NCI-H524 (cell line): Measurements from ENCODE around the gene TESK2.

ENCODE experiments used
- DNase-seq, 2 experiments: peaks; one replicate each; lab custom pipeline; 2025; lab: John Stamatoyannopoulos, UW

Gene TESK2

DNA sequence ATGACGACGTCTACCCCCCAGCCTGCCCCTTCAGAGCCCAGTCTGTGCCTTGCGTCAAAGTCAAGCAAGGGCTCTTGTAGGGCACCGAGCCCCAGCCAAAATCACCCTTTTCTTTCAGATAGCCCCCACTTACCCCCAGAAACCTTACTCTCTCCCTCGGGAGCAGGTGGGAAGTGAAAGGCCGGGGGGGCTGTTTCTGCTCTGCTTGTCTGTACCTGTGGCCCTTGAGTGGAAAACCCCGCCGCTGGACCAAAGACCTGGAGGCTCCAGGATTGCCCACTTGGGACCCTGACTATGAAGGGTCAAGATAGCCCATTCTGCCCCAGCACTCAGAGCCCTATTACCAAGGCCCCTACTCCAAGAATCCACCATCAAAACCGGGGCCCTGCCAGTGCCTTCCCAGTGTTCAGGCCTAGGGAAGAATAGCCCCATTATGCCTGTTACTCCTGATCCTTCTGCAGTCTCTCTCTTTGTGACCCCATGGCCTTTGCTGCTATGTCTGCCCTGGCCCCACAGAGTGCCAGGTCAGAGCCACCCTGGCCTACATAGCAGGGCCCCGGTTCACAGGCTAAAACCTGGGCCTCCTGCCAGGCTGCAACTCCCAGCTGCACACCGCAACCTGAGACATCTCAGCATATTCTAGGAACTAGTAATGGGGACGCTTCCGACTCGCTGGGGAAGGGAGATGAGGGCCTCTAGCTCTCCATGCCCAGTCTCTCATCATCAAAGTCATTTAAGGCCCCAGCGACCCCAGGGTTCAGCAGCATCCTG, 186.5 kb downstream of the TESK2 start:
- DNase-seq: peak in 1 of 2 experiments; percentile 52

DNA sequence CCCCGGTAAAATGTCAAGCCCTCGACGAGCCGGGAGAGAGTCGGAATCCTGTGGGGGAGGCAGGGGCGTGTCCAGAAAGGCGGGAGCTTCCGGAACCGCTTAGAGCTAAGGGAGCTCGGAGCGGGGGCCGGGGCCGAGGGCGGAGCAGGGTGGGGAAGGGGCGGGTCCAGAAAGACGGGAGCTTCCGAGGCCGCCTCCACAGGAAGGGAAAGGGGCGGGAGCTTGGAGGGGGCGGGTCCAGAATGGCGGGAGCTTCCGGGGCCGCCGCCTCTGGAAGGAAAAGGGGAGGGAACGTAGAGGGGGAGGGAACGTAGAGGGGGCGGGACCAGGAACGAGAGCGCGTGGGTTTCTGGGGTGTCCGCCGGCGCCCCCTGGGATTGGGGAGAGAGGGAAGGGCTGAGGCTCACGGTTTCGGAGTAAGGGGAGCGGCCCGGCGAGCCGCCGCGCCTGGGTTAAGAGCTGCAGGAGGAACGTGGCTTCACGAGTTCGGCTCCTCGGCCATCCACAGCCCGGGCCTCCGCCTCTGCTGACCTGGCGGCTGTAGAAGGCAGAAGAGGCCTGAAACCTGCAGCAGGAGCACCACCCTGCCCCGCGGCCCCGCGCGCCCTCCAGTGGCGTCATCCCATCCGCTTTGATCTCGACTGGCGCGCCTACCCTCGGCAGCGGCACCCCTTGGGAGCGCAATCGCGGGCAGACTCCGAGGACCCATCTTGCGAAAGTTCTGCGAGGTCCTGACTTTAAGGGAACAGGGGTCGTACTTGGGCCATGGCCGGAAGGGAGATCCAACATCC, 187.2 kb downstream of the TESK2 start:
- peak; percentile 94 to 96 for DNase-seq

DNA sequence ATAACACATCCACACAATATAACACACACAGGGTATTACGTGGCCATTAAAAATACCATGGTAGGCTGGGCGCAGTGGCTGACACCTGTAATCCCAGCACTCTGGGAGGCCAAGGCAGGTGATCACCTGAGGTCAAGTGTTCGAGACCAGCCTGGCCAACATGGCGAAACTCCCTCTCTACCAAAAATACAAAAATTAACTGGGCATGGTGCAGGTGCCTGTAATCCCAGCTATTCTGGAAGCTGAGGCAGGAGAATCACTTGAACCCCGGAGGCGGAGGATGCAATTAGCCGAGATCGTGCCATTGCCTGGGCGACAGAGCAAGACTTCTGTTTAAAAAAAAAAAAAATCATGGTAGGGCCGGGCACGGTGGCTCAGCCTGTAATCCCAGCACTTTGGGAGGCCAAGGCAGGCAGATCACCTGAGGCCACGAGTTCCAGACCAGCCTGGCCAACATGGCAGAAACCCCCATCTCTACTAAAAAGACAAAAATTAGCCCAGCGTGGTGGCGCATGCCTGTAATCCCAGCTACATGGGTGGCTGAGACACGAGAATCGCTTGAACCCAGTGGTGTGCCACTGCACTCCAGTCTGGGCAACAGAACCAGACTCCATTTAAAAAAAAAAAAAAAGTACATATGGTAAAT, 188.3 kb downstream of the TESK2 start:
- no peak for DNase-seq

DNA sequence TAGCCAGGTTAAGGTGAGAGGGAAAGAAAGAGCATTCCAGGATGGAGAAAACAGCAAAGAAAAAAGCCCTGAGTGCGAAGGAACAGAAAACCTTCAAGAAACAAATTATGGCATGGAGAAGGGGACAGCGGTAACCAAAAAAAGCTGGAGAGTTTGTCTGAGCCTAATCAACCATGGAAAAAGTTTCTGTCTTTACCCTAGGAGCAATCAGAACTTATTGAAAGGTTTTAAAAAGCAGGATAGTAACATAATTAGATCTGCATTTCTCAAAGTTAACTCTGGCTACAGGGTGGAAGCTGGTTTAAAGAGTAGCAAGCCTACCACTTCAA, 190.3 kb downstream of the TESK2 start:
- DNase-seq: no peak

GRCh38 chr1:45299981-45300668, 190.8 kb downstream of the TESK2 start:
- peak; percentile 47 to 80 for DNase-seq

- no peak for DNase-seq
These were observed 191.7 kb downstream of the TESK2 start for GRCh38 chr1:45299296-45299695.

DNA sequence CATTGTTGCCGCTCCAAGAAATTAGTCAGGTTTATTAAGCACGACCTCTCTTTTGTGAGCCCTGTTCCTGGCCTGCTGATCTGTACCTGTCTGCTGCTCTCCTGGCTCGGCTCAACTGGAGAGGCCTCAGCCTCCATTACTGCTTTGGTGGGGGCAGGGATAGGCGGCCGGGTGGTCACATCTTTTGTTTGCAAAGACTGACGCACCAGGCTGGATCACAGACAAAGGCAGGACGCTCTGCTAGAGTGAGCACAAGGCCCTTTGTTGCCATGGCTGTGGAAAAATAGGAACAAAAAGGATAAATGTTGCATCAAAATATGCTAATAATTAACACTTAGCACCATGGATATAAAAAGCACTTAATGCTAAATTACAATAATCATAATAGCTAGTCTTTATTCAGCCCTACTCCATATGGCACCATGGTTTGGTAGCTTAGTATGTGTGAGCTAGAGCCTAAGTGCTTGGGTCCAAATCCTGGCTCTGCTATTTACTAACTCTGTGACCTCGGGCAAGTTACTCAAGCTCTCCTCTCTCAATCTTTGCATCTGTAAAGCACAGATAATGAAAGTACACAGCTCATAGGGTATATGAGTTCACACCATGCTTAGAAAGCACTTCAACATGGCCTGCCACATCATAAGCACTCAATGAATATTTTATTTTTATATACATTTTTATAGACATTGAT, 193.2 kb downstream of the TESK2 start:
- no peak for DNase-seq
